HK-2 (cell line): Measurements from ENCODE around the gene TNFAIP8.
"Not testable (repeated sequence)": the region's sequence is repeated elsewhere in the genome, so short reads cannot be mapped to it uniquely, and the experiment has no call there.

Source experiments
- DNase-seq: peaks from one replicate; pipeline ENCODE4 v3.0.0-alpha.2; 2018; ENCODE audit not compliant: unreplicated experiment

The TNFAIP8 gene

DNA sequence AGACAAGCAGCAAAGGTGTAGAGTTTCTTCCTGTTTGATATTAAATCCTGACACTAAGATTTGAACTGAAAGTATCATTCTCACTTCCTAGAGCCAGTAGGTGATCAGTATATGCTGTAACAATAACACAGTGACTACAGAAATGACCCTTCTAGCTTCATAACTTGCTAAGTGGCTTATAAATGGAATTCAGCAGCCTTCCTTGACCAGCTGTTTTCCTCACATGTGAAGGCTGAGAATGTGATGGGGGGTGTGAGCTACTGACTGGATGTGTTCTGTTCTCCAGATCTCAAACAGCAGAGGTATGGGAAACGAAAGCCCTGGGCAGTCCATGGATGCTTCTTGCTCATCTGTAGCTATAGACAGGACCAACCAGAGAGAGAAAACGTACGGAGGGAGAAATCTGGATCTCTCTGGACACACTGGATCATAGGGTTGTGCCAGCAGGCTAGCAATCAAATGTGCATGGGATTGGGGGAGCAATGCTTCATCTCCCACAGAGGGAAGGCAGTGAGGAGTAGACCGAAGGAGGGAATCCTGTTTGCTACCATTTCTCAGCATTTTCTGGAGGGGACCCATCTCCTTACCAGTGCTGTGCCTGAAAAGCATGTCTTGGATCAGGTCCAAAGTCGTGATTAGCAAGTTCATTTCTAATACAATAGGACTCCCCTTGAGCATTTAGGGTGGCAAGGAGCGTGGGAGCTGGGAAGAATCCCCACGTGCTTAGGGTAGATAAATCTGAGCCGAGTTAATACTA is 39.4 kb downstream of the TNFAIP8 start:
- DNase-seq, result no peak

- no peak for DNase-seq
These were observed 40.3 kb downstream of the TNFAIP8 start for GRCh38 chr5:119396030-119396664.

- DNase-seq, result no peak
These were observed 41.9 kb downstream of the TNFAIP8 start for GRCh38 chr5:119397518-119398380.

DNA sequence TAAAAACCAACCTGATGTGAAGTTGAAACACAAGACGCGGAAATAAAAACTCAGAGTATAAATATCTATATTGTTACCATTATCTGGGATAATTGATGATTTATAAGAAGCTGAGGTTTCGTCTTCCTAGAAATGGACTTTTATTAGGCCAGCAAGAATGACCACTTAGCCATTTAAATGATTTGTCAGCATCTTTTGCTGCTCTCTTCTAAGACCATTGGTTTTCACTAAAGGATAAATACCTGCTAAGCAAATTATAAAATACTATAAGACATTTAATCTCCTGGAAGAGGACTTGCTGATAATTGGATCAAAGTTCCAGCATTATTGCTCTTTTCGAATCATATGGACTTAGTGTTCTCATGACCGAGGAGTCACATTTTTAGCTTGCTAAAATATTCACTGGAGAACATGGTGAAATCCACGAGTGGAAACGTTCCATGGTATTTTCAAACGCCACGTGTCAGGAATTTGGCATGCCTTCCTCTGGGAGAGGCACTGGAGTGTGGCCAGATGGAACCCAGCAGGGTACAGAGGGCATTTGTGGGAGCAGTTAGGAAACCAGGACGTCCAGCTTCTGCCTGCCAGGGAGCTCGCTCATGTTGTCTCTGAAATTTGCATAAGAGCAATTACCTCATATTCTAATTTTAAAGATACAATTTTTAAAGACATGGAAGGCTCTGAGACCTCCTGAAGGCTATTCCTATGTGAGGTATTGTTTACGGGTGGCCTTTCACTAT is 43.1 kb downstream of the TNFAIP8 start:
- DNase-seq, result peak; percentile 43

DNA sequence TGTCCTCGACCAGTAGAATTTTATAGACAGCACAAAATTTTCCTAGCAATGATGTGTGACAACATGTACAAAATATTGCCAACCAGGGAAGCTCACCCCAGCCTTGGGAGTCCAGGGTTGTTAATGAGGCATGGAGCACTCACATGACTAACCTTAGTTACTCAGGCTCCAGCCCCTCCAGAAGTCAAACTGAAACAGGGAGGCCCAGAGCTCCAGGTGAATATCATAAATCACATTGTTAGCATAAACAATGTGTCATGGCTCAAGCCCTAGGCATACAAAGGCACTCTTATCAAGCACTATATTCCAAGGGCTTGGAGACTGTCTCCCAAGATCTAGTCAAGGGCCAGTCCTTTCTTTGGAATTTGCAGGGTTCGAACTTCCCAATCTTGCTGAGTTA is 44.4 kb downstream of the TNFAIP8 start:
- peak; percentile 20 for DNase-seq

GRCh38 chr5:119402081-119402480 is 46.3 kb downstream of the TNFAIP8 start:
- DNase-seq, result no peak

DNA sequence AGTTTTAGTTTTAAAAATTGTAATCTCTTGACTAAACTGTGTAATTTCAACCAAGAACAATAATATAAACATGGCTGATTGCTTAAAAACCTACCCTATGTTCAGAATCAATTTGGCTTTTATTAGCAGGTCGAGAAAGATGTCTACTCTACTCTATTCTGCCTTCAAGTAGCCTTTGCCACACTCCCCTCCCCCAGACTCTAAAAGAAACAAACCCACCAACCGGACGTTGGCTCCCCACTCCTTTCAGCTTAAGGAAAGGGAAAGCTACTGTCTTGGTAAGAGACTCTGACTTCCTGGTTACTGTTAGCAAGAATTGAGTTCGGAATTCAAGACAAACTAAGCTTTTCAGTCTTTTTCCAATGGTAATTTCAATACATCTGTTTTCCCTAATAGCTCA is 46.7 kb downstream of the TNFAIP8 start:
- no peak for DNase-seq

DNA sequence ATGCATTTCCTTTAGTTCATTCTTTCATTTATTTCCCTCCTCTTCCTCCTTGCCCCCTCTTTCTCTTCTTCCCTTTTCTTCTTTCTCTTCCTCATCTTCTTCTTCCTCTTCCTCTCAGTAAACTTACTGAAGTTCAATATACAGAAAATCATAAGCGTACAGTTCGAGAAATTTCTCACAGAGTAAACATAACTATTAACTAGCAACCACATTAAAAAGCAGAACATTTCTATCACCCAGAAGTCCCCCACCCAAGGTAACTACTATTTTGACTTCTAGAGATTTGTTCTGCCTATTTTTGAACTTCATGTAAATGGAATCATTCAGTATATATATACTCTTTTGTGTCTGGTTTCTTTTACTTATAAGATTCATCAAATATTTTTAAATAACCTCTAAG is 48.2 kb downstream of the TNFAIP8 start:
- DNase-seq, result no peak

DNA sequence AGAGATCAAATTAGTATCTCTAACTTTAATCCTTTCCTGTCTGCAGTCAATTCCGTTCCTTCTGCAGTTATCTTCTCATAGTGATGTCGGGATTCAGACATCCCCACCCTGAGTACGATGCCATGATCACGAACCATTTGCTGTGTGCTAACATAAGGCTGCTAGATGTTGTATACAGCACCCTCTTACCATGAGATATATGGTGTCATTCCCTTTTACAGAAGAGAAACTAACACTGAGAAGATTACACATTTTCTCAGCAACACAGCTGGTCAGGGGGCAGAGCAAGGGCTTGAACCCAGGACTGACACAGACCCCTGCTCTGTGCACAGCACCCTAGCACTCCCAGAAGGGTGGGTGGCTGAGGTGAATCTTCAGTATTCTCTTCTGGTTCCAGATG is 49.6 kb downstream of the TNFAIP8 start:
- no peak for DNase-seq

- DNase-seq, result no peak
These were observed 50.8 kb downstream of the TNFAIP8 start for GRCh38 chr5:119406551-119407110.

DNA sequence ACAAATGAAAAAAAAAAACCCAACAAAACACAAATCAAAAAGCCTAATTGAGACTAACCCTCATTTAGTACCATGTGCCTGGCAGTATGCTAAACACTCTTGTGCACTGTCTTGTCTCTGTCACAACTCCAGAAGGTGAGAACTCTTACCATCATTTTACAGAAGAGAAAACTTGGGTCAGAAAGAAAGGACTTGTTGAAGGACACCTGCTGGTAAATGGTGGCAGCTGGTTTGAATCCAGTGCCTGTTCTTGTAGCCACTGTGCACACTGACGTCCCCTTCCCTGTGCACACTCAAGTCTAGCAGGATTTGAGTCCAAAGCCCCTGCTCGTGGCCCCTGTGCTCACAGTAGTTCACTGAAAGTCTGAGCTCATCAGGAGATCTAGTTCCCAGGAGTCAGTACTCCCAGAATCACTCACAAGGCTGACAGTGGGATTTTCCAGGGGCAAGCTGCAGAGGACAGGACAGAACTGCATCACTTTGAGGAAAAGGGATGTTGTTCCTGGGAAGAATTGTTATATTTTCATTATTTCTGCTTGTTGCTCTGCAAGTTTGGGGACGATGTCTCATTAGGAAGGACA is 53.5 kb downstream of the TNFAIP8 start:
- no peak for DNase-seq

DNA sequence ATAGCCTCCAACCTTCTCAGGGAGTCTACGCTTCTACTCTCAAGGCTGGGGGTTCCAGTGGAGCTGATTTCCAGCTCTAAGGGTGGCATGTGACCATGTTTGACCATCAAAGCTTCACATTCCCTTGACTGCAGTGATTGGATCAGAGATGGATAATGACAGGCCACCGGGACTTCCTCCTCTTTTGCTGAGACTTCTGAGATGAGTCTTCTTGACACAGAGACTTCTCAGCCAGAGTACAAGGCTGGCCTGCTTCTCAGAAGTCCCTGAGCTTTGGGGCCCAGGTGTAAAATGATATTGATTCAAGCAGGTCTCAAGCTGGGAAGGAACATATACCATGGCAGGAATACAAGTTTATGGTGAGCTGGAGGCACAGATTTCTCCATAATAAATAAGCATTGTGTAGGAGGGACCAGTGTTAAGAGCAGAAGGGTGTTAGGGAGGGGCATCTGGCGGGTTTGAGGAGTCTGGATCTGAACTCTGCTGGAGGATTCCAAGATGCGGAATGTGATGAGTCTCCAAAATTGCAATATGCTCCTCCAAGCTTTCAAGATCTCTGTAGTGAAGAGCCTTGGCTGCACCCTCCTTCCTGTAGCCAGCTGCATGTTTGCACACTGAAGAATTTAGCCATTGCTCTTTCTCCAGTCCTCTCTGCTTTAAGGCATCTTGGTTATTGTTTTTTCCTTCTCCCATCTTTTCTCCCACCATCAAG is 54.8 kb downstream of the TNFAIP8 start:
- no peak for DNase-seq

DNA sequence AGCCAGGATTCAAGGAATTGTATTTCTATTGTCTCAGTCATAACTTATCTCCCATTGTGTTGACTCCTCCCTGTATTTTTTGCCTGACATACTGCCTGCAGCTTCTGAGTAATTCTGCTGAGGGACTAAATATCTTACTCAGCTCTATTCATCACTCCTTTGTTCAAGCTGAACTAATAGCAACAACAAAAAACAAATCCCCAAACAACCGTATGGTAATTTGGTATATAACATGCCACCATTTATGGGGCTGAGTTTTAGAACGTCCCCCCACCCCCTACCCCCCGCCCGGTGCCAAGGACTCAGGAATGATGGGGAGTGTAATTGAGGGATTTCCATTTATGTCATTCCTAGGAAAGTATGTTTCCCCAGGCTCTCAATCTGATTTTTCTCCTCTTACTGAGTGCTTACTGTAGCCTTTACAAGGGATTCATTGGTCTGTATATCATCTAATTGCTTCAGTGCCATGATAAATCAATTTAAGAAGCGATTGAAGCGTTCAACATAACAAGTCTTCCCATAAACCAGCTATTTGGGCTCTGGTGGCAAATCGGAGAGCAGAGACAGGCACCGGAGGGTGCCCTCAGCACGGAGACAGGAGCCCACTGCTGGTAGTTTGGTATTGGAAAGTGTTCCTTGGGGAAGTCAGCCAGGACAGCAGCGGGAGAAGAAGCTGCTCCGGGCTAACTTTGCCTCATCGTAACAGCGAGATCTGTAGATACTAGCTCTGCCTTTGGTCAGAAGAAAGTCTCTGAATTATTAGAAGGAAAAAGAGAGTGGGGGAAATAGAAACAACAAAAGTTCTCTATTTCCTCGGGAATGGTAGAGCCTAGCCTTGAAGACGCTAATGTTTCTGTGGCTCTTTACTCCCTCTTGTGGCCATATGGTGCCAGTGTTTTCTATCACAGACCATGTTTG is 55.8 kb downstream of the TNFAIP8 start:
- DNase-seq, result peak; percentile 49

DNA sequence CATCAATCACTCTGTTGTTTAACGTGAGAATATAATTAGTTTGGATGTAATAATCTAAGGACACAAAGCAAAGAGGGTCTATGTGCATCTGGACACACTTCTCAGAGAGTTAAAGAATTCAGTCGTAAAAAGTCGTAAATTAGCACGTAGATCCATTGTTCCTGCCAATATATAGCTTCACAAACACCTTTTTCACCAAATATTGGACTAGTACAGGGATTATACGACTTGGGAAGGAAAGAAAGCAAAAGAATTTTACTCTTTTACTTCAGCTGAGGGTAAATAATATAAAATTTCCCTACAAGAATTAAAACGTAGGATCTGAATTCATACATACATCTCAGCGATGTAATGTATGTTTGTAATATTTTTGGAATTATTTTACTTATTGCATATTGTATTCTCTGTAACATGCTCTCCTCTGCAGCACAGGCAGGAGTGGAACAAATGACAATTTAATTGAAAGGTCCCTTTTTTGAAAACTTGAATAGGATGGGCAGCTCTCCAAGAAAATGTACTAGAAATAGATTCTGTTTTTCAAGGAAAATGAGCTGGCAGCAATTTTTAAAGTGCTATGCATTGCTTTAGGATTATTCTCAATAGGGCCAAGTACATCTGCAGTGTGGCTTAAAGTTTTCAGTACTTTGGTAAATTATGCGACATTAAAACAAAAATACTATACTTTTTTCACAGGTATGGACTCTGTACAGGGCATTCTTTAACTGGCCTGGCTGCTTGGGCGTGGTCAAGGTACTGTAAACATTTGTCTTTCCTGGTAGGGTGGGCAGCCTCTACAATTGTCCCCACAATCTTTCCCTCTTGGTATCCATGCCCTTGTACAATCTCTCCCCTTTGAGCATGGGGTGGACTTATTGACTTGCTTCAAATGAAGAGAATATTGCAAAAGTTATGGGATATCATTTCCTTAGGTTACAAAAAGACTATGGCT is 56.7 kb downstream of the TNFAIP8 start:
- DNase-seq, result no peak

DNA sequence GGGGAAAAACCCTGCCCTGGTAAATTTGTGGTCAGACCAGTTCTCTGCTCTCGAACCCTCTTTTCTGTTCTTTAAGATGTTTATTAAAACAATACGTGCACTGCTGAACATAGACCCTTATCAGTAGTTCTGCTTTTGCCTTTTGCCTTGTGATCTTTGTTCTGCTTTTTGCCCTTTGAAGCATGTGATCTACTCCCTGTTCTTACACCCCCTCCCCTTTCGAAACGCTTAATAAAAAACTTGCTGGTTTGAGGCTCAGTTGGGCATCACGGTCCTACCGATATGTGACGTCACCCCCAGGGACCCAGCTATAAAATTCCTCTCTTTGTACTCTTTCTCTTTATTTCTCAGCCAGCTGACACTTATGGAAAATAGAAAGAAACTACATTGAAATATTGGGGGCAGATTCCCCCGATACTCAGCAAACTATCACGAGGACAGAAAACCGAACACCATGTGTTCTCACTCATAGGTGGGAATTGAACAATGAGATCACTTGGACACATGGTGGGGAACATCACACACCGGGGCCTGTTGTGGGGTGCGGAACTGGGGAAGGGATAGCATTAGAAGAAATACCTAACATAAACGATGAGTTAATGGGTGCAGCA is 58.4 kb downstream of the TNFAIP8 start:
- DNase-seq, result not testable (repeated sequence)

DNA sequence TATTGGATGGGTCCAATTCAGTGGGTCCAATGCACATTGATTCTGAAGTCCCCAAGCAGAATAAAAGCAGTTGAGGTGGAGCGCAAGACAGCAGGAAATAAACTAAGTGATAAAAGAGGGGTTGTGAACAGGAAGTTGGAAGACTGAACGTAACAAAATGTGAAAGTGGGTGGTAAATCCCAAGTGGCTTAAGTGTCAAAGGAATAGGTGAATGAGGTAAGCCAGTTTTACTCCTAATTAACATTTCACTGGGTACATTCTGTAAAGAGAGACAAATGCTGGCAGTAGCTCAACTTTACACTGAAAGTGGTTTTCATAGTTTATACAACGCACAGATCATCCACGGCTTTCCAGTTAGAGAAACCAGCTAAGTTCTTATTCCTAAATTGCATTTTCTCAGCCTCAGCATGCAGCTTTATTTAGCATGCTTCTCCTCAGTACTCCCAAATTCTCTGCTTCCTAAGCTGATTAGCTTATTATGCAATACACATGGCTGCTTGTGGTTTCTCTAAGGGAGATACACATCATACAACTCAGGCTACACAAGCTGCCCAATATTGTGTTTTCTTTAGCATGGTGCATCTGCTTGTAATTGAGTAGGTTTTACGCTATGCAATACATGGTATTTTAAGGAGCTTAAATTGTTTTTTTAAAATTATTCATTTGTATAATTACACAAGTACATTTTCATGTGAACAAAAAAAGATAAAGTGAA is 62.2 kb downstream of the TNFAIP8 start:
- DNase-seq, result no peak

- DNase-seq, result no peak
These were observed 62.8 kb downstream of the TNFAIP8 start for GRCh38 chr5:119418606-119419100.
